ENCODE data around the gene TCERG1L. TPM values are rescaled to one million over a fixed set of nuclear protein-coding genes. Genes with fewer than 3 reads are reported as not detected.

Gene TCERG1L
- total RNA-seq, 2 donors from 2014 or later: 0.12 TPM; not detected in 1

DNA sequence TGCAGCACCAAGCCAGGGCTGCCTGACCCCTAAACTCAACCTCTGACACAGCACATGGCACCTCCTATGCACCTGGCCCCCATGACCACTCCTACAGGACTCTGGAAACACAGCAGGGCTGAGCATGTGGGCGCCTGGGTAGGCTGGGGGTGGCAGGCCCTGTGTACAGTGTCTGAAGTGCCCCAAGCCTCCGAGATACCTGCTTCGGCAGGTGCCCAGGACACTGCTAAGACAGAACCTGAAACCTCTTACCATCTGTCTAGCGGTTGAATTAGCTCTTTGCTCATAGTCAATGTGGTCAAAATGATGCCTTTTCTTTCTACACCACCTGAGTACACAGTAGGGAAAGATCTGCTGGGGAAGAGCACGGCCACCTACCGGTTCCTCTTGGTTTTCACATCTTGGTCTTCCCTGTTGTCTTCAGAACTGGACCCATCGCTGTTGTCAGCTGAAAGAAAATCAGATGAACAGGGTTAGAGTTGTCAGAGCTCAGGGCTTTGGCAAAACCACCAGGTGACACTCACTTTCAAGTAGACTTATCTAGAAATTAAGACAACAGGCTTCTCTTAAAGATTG is 177.4 kb downstream of the TCERG1L start:
- Histone ChIP-seq H3K36me3 (no peaks in the 10 kb centered on the region), H3K27me3 (no peaks in the 10 kb centered on the region), H3K9me3 (no peaks in the 10 kb centered on the region), H3K4me1 (peaks cover 0 to 18% of the 10 kb centered on the region in 2 donors), H3K4me3 (no peak overlapping the region), H3K27ac (no peak overlapping the region)
- TF ChIP-seq, protein P1, sequence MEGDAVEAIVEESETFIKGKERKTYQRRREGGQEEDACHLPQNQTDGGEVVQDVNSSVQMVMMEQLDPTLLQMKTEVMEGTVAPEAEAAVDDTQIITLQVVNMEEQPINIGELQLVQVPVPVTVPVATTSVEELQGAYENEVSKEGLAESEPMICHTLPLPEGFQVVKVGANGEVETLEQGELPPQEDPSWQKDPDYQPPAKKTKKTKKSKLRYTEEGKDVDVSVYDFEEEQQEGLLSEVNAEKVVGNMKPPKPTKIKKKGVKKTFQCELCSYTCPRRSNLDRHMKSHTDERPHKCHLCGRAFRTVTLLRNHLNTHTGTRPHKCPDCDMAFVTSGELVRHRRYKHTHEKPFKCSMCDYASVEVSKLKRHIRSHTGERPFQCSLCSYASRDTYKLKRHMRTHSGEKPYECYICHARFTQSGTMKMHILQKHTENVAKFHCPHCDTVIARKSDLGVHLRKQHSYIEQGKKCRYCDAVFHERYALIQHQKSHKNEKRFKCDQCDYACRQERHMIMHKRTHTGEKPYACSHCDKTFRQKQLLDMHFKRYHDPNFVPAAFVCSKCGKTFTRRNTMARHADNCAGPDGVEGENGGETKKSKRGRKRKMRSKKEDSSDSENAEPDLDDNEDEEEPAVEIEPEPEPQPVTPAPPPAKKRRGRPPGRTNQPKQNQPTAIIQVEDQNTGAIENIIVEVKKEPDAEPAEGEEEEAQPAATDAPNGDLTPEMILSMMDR (IDR thresholded peaks at IDR 0.05): no peak
- no peak for DNase-seq (ENCODE audit: low spot score)

DNA sequence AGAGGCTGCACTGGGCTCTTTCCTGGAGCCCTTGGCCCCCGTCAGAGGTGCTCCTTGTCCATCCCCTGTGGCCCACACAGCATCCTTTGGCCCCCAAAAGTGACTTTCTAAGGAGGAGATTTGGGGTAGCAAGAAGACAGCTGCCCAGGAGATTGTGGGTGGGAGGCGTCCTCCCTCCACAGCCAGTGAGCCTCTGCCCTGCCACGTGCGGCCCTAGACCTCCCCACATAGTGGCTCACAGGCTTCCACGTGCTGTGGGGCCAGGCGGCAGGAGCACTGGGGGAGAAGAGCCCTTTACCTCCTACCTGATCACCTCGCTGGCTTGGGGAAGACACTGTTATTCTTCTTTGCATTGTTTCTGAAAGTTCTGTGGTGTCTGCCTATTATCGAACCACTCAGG is 178.8 kb downstream of the TCERG1L start:
- peaks cover 0 to 18% of the 10 kb centered on the region in 2 donors for H3K4me1 ChIP-seq
- H3K9me3 ChIP-seq: no peaks in the 10 kb centered on the region
- H3K4me3 ChIP-seq: no peak overlapping the region
- no peaks in the 10 kb centered on the region for H3K36me3 ChIP-seq
- H3K27ac ChIP-seq: no peak overlapping the region
- TF ChIP-seq, protein P1 (IDR thresholded peaks at IDR 0.05): no peak
- no peak for DNase-seq (ENCODE audit: low spot score)
- H3K27me3 ChIP-seq: no peaks in the 10 kb centered on the region

DNA sequence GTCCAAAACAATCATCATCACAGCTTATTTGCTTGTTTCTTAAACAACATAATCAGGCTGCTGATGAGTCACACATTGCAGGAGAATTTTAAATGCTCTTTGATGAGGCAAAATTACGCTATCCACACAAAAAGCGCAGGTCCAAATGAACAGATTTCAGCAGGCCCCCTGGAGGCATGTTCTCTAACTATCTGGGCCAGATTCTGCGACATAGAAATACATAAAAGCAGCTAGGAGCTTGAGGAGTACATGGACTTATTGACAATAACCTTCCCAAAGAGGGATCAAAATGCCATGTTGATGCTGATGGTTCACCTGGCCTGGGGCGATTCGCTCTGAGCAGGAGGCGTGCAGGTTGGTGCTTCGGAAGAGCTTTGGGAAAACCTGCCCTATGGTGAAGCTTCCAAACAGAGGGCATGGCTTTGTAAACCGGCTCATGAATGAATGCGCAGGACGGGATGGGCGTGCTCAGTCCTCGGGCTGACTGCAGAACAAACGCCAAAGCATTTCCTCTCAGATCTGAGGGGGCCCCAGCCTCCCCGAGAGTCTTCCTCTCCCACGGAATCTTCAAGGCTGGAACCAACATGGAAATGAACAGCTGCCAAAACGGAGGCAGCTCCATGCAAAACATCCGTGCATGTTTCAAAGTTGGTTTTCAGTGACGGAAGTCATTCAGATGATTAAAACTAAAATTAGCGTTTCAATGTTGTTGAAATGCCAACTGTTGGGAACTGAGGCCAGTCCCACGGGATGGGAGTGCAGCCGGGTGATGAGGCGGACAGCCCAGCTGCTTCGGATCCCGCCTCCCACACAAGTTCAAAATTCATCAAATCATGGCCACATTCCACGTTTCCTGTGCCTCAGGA is 179.6 kb downstream of the TCERG1L start:
- Histone ChIP-seq H3K27ac (no peak overlapping the region), H3K4me3 (no peak overlapping the region), H3K27me3 (no peaks in the 10 kb centered on the region), H3K36me3 (no peaks in the 10 kb centered on the region), H3K9me3 (no peaks in the 10 kb centered on the region), H3K4me1 (peaks cover 0 to 18% of the 10 kb centered on the region in 2 donors)
- TF ChIP-seq, protein P1 (IDR thresholded peaks at IDR 0.05): no peak
- no peak for DNase-seq (ENCODE audit: low spot score)

DNA sequence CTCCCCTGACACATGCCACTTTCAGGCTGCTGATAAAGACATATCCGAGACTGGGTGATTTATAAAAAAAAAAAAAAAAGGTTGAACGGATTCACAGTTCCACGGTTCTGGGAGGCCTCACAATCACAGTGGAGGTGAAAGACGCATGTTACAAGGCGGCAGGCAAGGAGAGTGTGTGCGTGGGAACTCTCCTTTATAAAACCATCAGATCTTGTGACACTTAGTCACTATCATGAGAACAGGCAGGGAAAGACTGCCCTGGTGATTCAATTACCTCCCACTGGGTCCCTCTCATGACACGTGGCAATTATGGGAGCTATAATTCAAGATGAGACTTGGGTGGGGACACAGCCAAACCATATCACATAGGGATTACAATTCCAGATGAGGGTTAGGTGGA is 181.5 kb downstream of the TCERG1L start:
- Histone ChIP-seq H3K36me3 (no peaks in the 10 kb centered on the region), H3K27ac (no peak overlapping the region), H3K27me3 (no peaks in the 10 kb centered on the region), H3K9me3 (no peaks in the 10 kb centered on the region), H3K4me3 (no peak overlapping the region), H3K4me1 (peaks cover 0 to 18% of the 10 kb centered on the region in 2 donors)
- TF ChIP-seq, protein P1 (IDR thresholded peaks at IDR 0.05): no peak
- no peak for DNase-seq (ENCODE audit: low spot score)

DNA sequence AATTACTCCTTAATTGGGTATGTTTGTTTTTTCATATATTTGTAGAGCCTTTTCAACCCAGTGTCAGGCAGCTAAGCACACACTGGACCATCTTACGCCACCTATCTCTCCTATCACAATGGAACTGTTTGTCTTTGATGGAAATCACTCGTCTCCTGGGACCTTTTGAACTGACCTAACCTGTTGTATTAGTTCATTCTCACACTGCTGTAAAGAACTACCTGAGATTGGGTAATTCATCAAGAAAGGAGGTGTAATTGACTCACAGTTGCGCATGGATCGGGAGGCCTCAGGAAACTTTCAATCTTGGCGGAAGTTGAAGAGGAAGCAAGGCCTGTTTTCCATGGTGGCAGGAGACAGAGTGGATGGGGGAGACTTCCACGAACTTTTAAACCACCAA is 182.0 kb downstream of the TCERG1L start:
- TF ChIP-seq, protein P1 (IDR thresholded peaks at IDR 0.05): no peak
- H3K27me3 ChIP-seq: no peaks in the 10 kb centered on the region
- H3K9me3 ChIP-seq: no peaks in the 10 kb centered on the region
- H3K4me1 ChIP-seq: peaks cover 0 to 18% of the 10 kb centered on the region in 2 donors
- H3K4me3 ChIP-seq: no peak overlapping the region
- no peaks in the 10 kb centered on the region for H3K36me3 ChIP-seq
- H3K27ac ChIP-seq: no peak overlapping the region
- DNase-seq (ENCODE audit: low spot score): no peak

Data from right atrium auricular region (tissue), 2 donors.